HepG2 (cell line): ENCODE data around the gene SALL4. TPM values are rescaled to one million over a fixed set of nuclear protein-coding genes. Genes with fewer than 3 reads are reported as not detected.

ENCODE experiments used
- ATAC-seq: fragments of 200-7000 bp; cut with Tn5 transposase; 3 replicates; pipeline ENCODE4 v1.9.1; 2020; ENCODE audit warnings: mild to moderate bottlenecking, moderate library complexity
- BruUV-seq: library from RNA; stranded (reverse); fragments of 400-500 nt; replicated peaks from 2 replicates; lab custom pipeline; 2021; lab: Mats Ljungman, UMichigan
- CTCF ChIA-PET: fragments of 300-600 bp; formaldehyde crosslinking; extraction: SDS; loops from one replicate; lab custom pipeline; 2021; ENCODE audit warnings: low total read pairs, inconsistent platforms, low intra/inter-chr PET ratio; lab: Yijun Ruan, JAX
- POLR2A ChIA-PET: fragments of 350-600 bp; sonication (Branson Sonifier 250); formaldehyde crosslinking; loops from one replicate; lab custom pipeline; 2020; ENCODE audit warnings: antibody characterized with exemption, inconsistent platforms; lab: Yijun Ruan, JAX
- DNase-seq: peaks from one replicate; pipeline ENCODE4 v3.0.0-alpha.2; 2015; ENCODE audit warnings: low spot score
- FAIRE-seq: peaks from 3 replicates; lab custom pipeline; 2011; peaks lifted over from hg19 to GRCh38; lab: Jason Lieb, UNC
- H2AFZ ChIP-seq: one replicate; pipeline ENCODE4 v1.6.1; 2011; ENCODE audit warnings: low read length, inconsistent platforms
- H3K27ac ChIP-seq: fragments of 300-600 bp; 3 replicates; pipeline ENCODE4 v1.8.0; 2011; ENCODE audit warnings: mixed run types, mild to moderate bottlenecking, mixed read lengths, low read length, inconsistent platforms; ENCODE audit not compliant: insufficient read depth; ENCODE audit errors: extremely low read length
- H3K27me3 ChIP-seq, 2 experiments: fragments of 200-600 bp in 1 of 2; 2 replicates in 1 of 2; 3 replicates in 1 of 2; pipeline versions ENCODE4 v1.6.0 to v1.8.0; 2011; ENCODE audit warnings: low read length in 2 of 2, mild to moderate bottlenecking in 2 of 2, moderate library complexity in 2 of 2, inconsistent platforms in 1 of 2; ENCODE audit not compliant: insufficient read depth in 2 of 2, control insufficient read depth in 1 of 2
- H3K36me3 ChIP-seq, 2 experiments: fragments of 200-600 bp in 1 of 2; replicated peaks in 1 of 2; 2 replicates in 1 of 2; 3 replicates in 1 of 2; pipeline versions ENCODE4 v1.5.1 to v1.8.0; 2011; ENCODE audit warnings: low read length in 2 of 2, inconsistent platforms in 1 of 2; ENCODE audit not compliant: insufficient read depth in 2 of 2, control insufficient read depth in 1 of 2
- H3K4me1 ChIP-seq: 2 replicates; pipeline ENCODE4 v1.5.1; 2012; ENCODE audit warnings: low read length, inconsistent platforms; ENCODE audit not compliant: insufficient read depth
- H3K4me2 ChIP-seq: 2 replicates; pipeline ENCODE4 v1.6.0; 2011; ENCODE audit warnings: low read depth, low read length, inconsistent platforms
- H3K4me3 ChIP-seq, 3 experiments: fragments of 200-600 bp in 1 of 3; sonication (generic), shearing (Covaris generic) in 1 of 3; replicated peaks in 1 of 3; 2 replicates each; pipeline ENCODE4 v1.5.1; 2011 to 2016; ENCODE audit warnings: low read length in 3 of 3, inconsistent platforms in 2 of 3, low read depth in 2 of 3, mild to moderate bottlenecking in 2 of 3, control low read depth in 1 of 3, mixed read lengths in 1 of 3; ENCODE audit not compliant: insufficient read depth in 1 of 3
- H3K79me2 ChIP-seq: one replicate; pipeline ENCODE4 v1.6.1; 2011; ENCODE audit warnings: low read length, inconsistent platforms; ENCODE audit not compliant: insufficient read depth
- H3K9ac ChIP-seq: 2 replicates; pipeline ENCODE4 v1.6.0; 2011; ENCODE audit warnings: mild to moderate bottlenecking, low read depth, low read length, inconsistent platforms; ENCODE audit not compliant: insufficient read depth
- H3K9me3 ChIP-seq: 2 replicates; pipeline ENCODE4 v1.5.1; 2012; ENCODE audit warnings: mild to moderate bottlenecking, low read length
- H4K20me1 ChIP-seq: 2 replicates; pipeline ENCODE4 v1.6.0; 2011; ENCODE audit warnings: inconsistent platforms, mild to moderate bottlenecking, low read length, moderate library complexity; ENCODE audit not compliant: insufficient read depth
- ATF5 ChIP-seq: sonication (generic); formaldehyde crosslinking; IDR thresholded peaks from 2 replicates; pipeline ENCODE4 v1.4.0; 2020; ENCODE audit warnings: mild to moderate bottlenecking, low read depth, missing genetic modification reagents
- GFI1 ChIP-seq: sonication (generic); formaldehyde crosslinking; IDR thresholded peaks from 2 replicates; pipeline ENCODE4 v1.5.0; 2020; ENCODE audit warnings: missing genetic modification reagents, mild to moderate bottlenecking, borderline replicate concordance
- GZF1 ChIP-seq: sonication (generic); formaldehyde crosslinking; IDR thresholded peaks from 2 replicates; pipeline ENCODE4 v1.5.1; 2020; ENCODE audit warnings: mild to moderate bottlenecking, missing genetic modification reagents
- IRF2 ChIP-seq: IDR thresholded peaks from 2 replicates; pipeline ENCODE4 v1.6.1; 2018; ENCODE audit warnings: missing genetic modification reagents, missing compliant biosample characterization
- NCOR1 ChIP-seq: fragments of 200-600 bp; sonication (generic); IDR thresholded peaks from 2 replicates; pipeline ENCODE4 v1.7.0; 2017; ENCODE audit warnings: antibody characterized with exemption, low read length, borderline replicate concordance
- RCOR2 ChIP-seq: IDR thresholded peaks from 2 replicates; pipeline ENCODE4 v1.6.1; 2016; ENCODE audit warnings: missing biosample characterization, missing genetic modification reagents
- TRAFD1 ChIP-seq: sonication (generic); formaldehyde crosslinking; IDR thresholded peaks from 2 replicates; pipeline ENCODE4 v1.5.1; 2020; ENCODE audit warnings: missing genetic modification reagents, mild to moderate bottlenecking, borderline replicate concordance
- TRIM22 ChIP-seq: fragments of 450-650 bp; IDR thresholded peaks from 2 replicates; pipeline ENCODE4 v1.6.1; 2017
- ZFP91 ChIP-seq: sonication (generic); formaldehyde crosslinking; IDR thresholded peaks from 2 replicates; pipeline ENCODE4 v1.9.0; 2022; ENCODE audit warnings: missing genetic modification reagents, mild to moderate bottlenecking, borderline replicate concordance
- ZNF17 ChIP-seq: sonication (generic); formaldehyde crosslinking; IDR thresholded peaks from 2 replicates; pipeline ENCODE4 v1.5.0; 2020; ENCODE audit warnings: mild to moderate bottlenecking, missing genetic modification reagents
- ZSCAN30 ChIP-seq: sonication (generic); formaldehyde crosslinking; IDR thresholded peaks from 2 replicates; pipeline ENCODE4 v1.5.0; 2020; ENCODE audit warnings: mild to moderate bottlenecking, missing genetic modification reagents
- ZUFSP ChIP-seq: sonication (generic); formaldehyde crosslinking; IDR thresholded peaks from 2 replicates; pipeline ENCODE4 v1.9.0; 2021; ENCODE audit warnings: missing genetic modification reagents, mild to moderate bottlenecking, borderline replicate concordance
- WGBS: methylation state at CpG from one replicate; pipeline ENCODE4 v1.1.6; 2017; ENCODE audit warnings: low lambda C conversion rate; 5-methylcytosine and 5-hydroxymethylcytosine counted together
- in situ Hi-C: cut with HindIII; loops from 2 replicates; pipeline ENCODE4 v1.10.0; 2017; ENCODE audit warnings: low pct_unique_long_range_greater_than_20kb; ENCODE audit not compliant: extremely low pct_ligation_motif_present
- intact Hi-C: fragments of 100-400 bp; cut with micrococcal nuclease; formaldehyde crosslinking; loops from one replicate; pipeline ENCODE4 v1.10.0; 2022; ENCODE audit not compliant: unreplicated experiment
- polyA plus RNA-seq, 8 experiments: library from polyadenylated mRNA; depleted of rRNA in 3 of 8; stranded (reverse) in 7 of 8; unstranded in 1 of 8; fragments of >200 nt; fragmentation: Illumina TruSeq in 4 of 8; extraction: Trizol in 4 of 8; gene quantifications; 2 replicates each; pipeline versions ENCODE4 v1.2.1 to v1.2.3, GENCODE V29; 2011 to 2016; ENCODE audit warnings: low read depth in 4 of 8, missing spikeins in 1 of 8, mixed read lengths in 1 of 8; ENCODE audit not compliant: insufficient read depth in 1 of 8
- total RNA-seq, 5 experiments: library from RNA; depleted of rRNA; stranded (reverse); fragments of >200 nt; fragmentation: Illumina TruSeq; extraction: Trizol; gene quantifications; 2 replicates each; pipeline ENCODE4 v1.2.3, GENCODE V29; 2016; ENCODE audit warnings: low read depth in 1 of 5

The SALL4 gene
- total and polyA plus RNA-seq, 2 of the 13 experiments (the other 11 are each of a cell fraction or from before 2014, with no cell fraction given) = 0.33 to 1.8 TPM

- no peaks in the 10 kb centered on the region for H3K36me3 ChIP-seq
- H3K9me3 ChIP-seq = no peaks in the 10 kb centered on the region
- H3K9ac ChIP-seq = peak overlapping the region; percentile 59; the same call in 1 of the 2 replicates
- no peaks in the 10 kb centered on the region for H4K20me1 ChIP-seq
- intact Hi-C loops = no loop called here
- H2AFZ ChIP-seq = no peak overlapping the region
- 15% methylated on average over 15 of the region's 16 CpGs for WGBS
- H3K27ac ChIP-seq = no peak overlapping the region
- ATAC-seq = peak; percentile 5; the same call in 2 of the 3 replicates
- no TSS peak for BruUV-seq
- CTCF ChIA-PET = interaction anchor here (1.6 kb wide), 1 partner anchor 13 kb away, joined by 3 read pairs; no protein-coding TSS in a partner anchor
- POLR2A ChIA-PET = interaction anchor here (1.2 kb wide), 1 partner anchor 12 kb away, joined by 3 read pairs; no protein-coding TSS in a partner anchor
- in situ Hi-C loops = no loop called here
- H3K4me1 ChIP-seq = peaks cover 27% of the 10 kb centered on the region
- H3K4me2 ChIP-seq = peak overlapping the region; percentile 99
- FAIRE-seq = no peak
- no peak for DNase-seq
- peaks cover 0 to 12% of the 10 kb centered on the region in 2 experiments; a peak in 2 of 5 replicates for H3K27me3 ChIP-seq
- H3K4me3 ChIP-seq = peak overlapping the region; percentile 44 to 71 (median 55); a peak in 5 of 6 replicates
- peaks cover 10% of the 10 kb centered on the region for H3K79me2 ChIP-seq
- no peak for TF ChIP-seq NCOR1
- TF ChIP-seq ZSCAN30 (CRISPR knock-in tag) = no peak
- TF ChIP-seq TRAFD1 (CRISPR knock-in tag) = no peak
- TF ChIP-seq ZNF17 = no peak
- TF ChIP-seq RCOR2 (CRISPR knock-in tag) = no peak
- no peak for TF ChIP-seq ZUFSP (CRISPR knock-in tag)
- TF ChIP-seq ZFP91 (CRISPR knock-in tag) = 0 out of 2 replicates have a peak, but pooled peaks have one; percentile 42
- 0 out of 2 replicates have a peak, but pooled peaks have one; percentile 19 for TF ChIP-seq IRF2 (CRISPR knock-in tag)
- no peak for TF ChIP-seq GZF1 (CRISPR knock-in tag)
- TF ChIP-seq TRIM22 = no peak
- TF ChIP-seq GFI1 (CRISPR knock-in tag) = no peak
- no peak for TF ChIP-seq ATF5 (CRISPR knock-in tag)
These were observed 33.4 kb downstream of the SALL4 start for GRCh38 chr20:51768759-51769517.
